Fibroblast of mammary gland (primary cell): Measurements from ENCODE around the gene SMS.

Experiments
- DNase-seq: peaks from one replicate; pipeline ENCODE4 v3.0.0-alpha.2; 2010; ENCODE audit warnings: low read depth
- H3K4me3 ChIP-seq: 2 replicates; pipeline ENCODE4 v1.5.1; 2011; ENCODE audit warnings: low read depth, mild to moderate bottlenecking, low read length, moderate library complexity; ENCODE audit not compliant: control insufficient read depth
- TF ChIP-seq, protein P1 (sequence below): conservative IDR thresholded peaks from 2 replicates; pipeline ENCODE4 v1.5.1; 2011; ENCODE audit warnings: low read depth, low read length, inconsistent platforms; ENCODE audit not compliant: control insufficient read depth, insufficient read depth

Gene SMS

DNA sequence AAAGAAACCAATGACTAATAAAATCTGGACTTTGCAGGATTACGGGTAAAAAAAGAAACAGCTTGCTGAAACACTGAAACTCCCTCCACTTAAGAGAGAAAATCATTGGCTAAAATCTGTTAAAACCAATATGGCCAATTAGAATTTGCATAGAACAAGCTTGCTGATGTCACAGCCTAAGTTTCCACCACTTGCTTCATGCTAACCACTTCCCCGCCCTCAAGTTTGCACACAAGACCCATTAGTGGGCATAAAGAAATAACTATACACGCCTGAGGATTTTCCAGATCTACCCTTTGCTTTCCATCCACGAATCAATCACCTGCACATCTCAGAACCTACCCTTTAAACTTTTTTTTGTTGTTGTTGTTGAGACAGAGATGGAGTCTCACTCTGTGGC, 48.9 kb downstream of the SMS start:
- TF ChIP-seq, protein P1, sequence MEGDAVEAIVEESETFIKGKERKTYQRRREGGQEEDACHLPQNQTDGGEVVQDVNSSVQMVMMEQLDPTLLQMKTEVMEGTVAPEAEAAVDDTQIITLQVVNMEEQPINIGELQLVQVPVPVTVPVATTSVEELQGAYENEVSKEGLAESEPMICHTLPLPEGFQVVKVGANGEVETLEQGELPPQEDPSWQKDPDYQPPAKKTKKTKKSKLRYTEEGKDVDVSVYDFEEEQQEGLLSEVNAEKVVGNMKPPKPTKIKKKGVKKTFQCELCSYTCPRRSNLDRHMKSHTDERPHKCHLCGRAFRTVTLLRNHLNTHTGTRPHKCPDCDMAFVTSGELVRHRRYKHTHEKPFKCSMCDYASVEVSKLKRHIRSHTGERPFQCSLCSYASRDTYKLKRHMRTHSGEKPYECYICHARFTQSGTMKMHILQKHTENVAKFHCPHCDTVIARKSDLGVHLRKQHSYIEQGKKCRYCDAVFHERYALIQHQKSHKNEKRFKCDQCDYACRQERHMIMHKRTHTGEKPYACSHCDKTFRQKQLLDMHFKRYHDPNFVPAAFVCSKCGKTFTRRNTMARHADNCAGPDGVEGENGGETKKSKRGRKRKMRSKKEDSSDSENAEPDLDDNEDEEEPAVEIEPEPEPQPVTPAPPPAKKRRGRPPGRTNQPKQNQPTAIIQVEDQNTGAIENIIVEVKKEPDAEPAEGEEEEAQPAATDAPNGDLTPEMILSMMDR = no peak
- no peak overlapping the region for H3K4me3 ChIP-seq
- DNase-seq = no peak

- TF ChIP-seq, protein P1 = no peak
- H3K4me3 ChIP-seq = no peak overlapping the region
- DNase-seq = no peak
Observed at GRCh38 chrX:21990832-21991231, 50.3 kb downstream of the SMS start.

- no peak for DNase-seq
- H3K4me3 ChIP-seq = no peak overlapping the region
- TF ChIP-seq, protein P1 = no peak
Observed at GRCh38 chrX:21991504-21991903, 51.0 kb downstream of the SMS start.

DNA sequence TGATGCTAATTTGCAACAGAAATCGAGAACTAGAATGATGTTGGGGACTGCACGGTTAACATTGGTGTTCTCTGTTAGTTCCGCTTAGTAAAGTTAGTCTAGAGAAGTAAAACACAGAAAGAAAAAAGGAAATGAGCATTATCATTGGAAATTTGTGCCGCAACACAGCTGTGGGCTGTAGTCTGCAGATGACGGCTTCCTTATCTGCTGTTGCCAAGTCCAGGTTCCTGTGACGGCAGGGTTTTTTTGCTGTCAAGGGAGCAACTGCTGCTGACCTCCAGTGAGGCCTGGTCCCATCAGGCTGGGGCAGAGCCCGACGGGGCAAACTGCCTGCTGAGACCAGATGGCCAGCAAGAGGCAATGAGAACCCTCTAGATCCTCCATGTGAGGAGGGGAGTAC, 52.8 kb downstream of the SMS start:
- H3K4me3 ChIP-seq = no peak overlapping the region
- DNase-seq = no peak
- TF ChIP-seq, protein P1 = no peak

GRCh38 chrX:21996872-21997455, 56.5 kb downstream of the SMS start:
- DNase-seq = peak; percentile 82
- no peak overlapping the region for H3K4me3 ChIP-seq
- TF ChIP-seq, protein P1 = no peak

DNA sequence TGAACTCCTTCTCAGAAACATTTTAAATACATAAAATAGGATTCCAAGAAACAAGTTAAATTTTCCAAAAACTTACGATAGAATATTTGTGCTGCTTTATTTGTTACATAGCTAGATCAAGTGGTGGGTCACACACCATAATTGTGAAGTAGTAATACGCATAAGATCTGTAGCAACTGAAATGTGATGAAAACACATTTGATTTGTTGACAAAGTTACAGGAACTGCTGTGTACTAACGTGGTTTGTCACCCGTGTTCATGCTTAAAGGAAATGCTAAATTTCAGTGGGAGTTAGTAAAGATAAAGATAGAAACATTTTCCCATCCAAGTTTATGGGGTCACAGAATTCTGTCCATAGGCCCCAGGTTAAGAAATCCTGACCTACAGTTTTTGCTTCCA, 57.5 kb downstream of the SMS start:
- H3K4me3 ChIP-seq = no peak overlapping the region
- TF ChIP-seq, protein P1 = no peak
- DNase-seq = no peak

DNA sequence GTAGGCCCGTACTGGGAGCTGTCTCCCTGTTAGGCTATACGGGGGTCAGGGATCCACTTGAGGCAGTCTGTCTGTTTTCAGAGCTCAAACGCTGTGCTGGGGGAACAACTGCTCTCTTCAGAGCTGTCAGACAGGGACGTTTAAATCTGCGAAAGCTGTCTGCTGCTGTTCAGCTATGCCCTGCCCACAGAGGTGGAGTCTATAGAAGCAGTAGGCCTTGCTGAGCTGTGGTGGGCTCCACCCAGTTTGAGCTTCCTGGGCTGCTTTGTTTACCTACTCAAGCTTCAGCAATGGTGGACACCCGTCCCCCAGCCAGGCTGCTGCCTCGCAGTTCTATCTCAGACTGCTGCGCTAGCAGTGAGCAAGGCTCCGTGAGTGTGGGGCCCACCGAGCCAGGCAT, 64.4 kb downstream of the SMS start:
- TF ChIP-seq, protein P1 = no peak
- H3K4me3 ChIP-seq = no peak overlapping the region
- no peak for DNase-seq
